SK-N-MC (cell line): ENCODE data around the gene KNCN.

Experiments
- DNase-seq: peaks from one replicate; pipeline ENCODE4 v3.0.0-alpha.2; 2011; ENCODE audit warnings: low read depth, low spot score
- H3K27ac ChIP-seq: fragments of 200-600 bp; sonication (generic); 2 replicates; pipeline ENCODE4 v1.5.1; 2016; ENCODE audit warnings: mixed run types
- H3K36me3 ChIP-seq: fragments of 200-600 bp; sonication (generic); 2 replicates; pipeline ENCODE4 v1.6.1; 2017; ENCODE audit warnings: antibody characterized with exemption, low read length, mixed read lengths; ENCODE audit not compliant: insufficient read depth
- H3K4me3 ChIP-seq: fragments of 200-600 bp; sonication (generic); 2 replicates; pipeline ENCODE4 v1.5.1; 2016
- H3K9ac ChIP-seq: fragments of 200-600 bp; sonication (generic); 2 replicates; pipeline ENCODE4 v1.8.0; 2017; ENCODE audit warnings: mixed run types, mixed read lengths; ENCODE audit not compliant: insufficient read length
- H3K9me3 ChIP-seq: fragments of 200-600 bp; sonication (generic); 2 replicates; pipeline ENCODE4 v1.6.1; 2017; ENCODE audit warnings: low read depth, mild to moderate bottlenecking, antibody characterized with exemption, low read length, moderate library complexity, mixed read lengths
- EZH2 ChIP-seq: fragments of 200-600 bp; sonication (generic); IDR thresholded peaks from one replicate; pipeline ENCODE4 v1.6.1; 2017; ENCODE audit warnings: antibody characterized with exemption
- FOXP2 ChIP-seq: optimal IDR thresholded peaks from 2 replicates; pipeline ENCODE3; 2011; ENCODE audit warnings: mild to moderate bottlenecking, moderate library complexity; ENCODE audit not compliant: insufficient read depth; ENCODE audit errors: extremely low read length, control extremely low read depth
- POLR2AphosphoS5 ChIP-seq: IDR thresholded peaks from 2 replicates; pipeline ENCODE4 v1.6.1; 2012; ENCODE audit warnings: mild to moderate bottlenecking, low read depth, low read length, borderline replicate concordance

The KNCN gene

DNA sequence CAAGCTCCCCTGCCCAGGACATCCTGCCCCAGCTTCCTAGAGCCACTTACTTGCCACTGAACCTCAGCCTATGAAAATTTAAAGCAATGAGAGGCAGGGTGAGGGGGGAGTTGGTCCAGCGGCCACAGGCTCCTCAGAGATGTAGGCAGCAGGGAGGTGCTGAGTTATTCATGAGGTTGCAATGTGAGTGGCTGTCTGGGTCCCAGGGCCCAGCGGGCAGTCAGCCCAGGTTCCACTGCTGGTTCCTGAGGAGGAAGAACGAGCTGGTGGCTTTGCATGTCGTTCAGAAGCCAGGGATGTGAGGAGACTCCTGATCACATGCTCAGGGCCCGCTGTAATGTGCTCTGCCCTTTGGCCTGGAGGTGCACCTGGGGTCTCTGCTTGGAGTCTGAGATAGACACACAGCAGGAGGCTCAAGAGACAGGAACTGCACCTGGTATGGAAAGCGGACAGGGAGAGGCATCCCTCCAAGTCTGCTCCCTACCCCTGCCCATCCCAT is at the start of gene KNCN:
TSS of gene KNCN (minus strand) at position 51 of the 499 bp plus-strand sequence. CDS start 432 bp downstream, outside the sequence.
- no peak within 1 kb of the TSS for H3K9ac ChIP-seq
- no peak for TF ChIP-seq FOXP2
- DNase-seq = no peak

DNA sequence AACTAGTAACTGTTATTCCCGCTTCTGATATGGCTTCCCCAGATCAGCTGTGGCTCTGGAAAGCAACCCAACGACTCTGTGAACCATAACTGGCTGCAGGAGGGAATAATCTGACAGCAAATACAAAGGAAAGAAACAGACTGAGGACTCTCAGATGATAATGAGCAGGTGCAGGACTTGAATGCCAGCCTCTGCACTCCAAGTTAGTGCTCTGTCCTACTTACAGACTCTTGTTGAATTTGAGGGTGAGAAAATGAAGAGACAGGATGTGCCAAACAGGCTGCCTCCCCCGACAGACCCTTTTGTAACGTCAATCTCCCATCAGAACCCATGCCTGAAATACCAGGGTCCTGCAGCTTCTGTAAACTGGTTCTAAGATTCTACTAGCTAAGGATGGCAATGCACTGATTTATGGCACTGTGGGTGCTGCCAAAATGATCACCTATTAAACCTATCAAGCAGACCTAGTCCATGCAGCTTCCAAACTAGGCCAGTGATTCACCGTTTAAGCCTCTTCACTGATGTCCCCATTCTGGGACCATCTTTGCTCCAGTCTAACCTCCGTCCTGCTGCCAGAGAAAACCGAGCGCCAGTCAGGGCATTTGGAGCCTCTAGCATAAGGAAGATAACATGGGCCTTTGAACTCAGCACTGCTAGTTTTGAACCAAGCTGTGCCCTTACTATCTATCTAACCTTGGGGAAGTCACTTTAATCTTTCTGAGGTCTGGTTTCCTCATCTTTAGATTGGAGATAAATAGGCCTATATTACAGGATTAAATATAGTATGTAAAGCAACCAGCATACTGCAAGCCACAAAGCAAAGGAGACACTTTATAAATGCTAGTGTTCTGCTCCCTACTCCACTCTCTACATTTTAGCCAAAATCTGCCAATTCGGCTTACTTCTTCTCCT is 47.9 kb upstream of the KNCN start:
- Histone ChIP-seq H3K27ac (no peak overlapping the region), H3K4me3 (no peak overlapping the region), H3K36me3 (no peaks in the 10 kb centered on the region), H3K9ac (no peak overlapping the region), H3K9me3 (no peaks in the 10 kb centered on the region)
- no peak for DNase-seq
- TF ChIP-seq FOXP2 (no peak), POLR2AphosphoS5 (no peak), EZH2 (no peak)

More for the DNA sequence above, at the start of gene KNCN:
- Histone ChIP-seq H3K4me3 (no peak within 1 kb of the TSS), H3K9me3 (no peaks in the 10 kb centered on the region), H3K27ac (no peak within 1 kb of the TSS), H3K36me3 (no peaks in the 10 kb centered on the region)

DNA sequence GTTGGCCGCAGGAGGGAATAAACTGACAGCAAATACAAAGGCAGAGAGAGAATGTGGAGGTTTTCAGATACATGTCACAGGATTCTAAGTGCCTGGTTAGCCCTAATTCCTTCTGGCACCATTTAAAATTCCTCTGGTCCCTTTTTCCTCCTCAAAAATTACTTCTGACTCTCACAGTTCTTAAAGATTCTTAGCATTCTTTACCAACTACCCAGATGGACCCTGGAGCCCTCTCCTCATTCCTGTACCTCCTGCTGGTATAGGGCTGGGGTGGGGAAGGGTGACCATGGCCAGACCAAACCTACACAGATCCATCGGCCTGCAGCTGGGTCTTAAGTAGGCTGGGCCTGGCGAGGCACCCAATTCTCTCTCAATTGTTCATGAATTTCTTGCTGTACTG is 45.4 kb upstream of the KNCN start:
- Histone ChIP-seq H3K27ac (no peak overlapping the region), H3K9me3 (no peaks in the 10 kb centered on the region), H3K4me3 (no peak overlapping the region), H3K9ac (no peak overlapping the region), H3K36me3 (no peaks in the 10 kb centered on the region; the same call in 1 of the 2 replicates)
- TF ChIP-seq FOXP2 (no peak), POLR2AphosphoS5 (no peak), EZH2 (no peak)
- DNase-seq = no peak

- Histone ChIP-seq H3K36me3 (peaks cover 6% of the 10 kb centered on the region; the same call in 1 of the 2 replicates), H3K27ac (no peak overlapping the region), H3K9me3 (no peaks in the 10 kb centered on the region), H3K4me3 (no peak overlapping the region), H3K9ac (no peak overlapping the region)
- no peak for DNase-seq
- TF ChIP-seq FOXP2 (no peak), EZH2 (no peak), POLR2AphosphoS5 (no peak)
These were observed 44.6 kb upstream of the KNCN start for GRCh38 chr1:46596036-46596435.

GRCh38 chr1:46595127-46595526 is 43.7 kb upstream of the KNCN start:
- Histone ChIP-seq H3K9ac (no peak overlapping the region), H3K4me3 (no peak overlapping the region), H3K36me3 (peaks cover 7% of the 10 kb centered on the region; the same call in 1 of the 2 replicates), H3K27ac (no peak overlapping the region), H3K9me3 (no peaks in the 10 kb centered on the region)
- TF ChIP-seq FOXP2 (no peak), EZH2 (no peak), POLR2AphosphoS5 (no peak)
- DNase-seq = no peak

DNA sequence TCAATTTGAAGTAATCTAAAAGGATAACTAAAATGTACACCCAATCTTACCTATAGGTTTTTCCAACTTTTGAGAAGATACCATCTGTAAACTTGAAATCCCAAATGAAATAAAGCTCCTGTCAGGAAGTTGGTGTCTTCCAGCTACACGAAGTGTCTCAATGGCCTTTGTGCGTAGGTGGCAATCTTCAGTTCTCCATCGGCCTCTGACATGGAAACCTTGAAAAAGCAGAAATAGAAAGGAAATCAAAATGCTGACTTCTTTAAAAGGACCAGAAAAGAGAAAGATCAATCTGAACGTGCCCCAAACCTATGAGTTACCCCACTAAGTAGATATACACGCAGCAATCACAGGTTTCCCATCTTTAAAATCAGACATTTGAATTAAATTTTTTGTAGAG is 42.6 kb upstream of the KNCN start:
- no peak for DNase-seq
- no peak overlapping the region for H3K4me3 ChIP-seq
- no peak overlapping the region for H3K9ac ChIP-seq
- TF ChIP-seq EZH2 (no peak), POLR2AphosphoS5 (no peak), FOXP2 (no peak)
- no peak overlapping the region for H3K27ac ChIP-seq
- H3K9me3 ChIP-seq = no peaks in the 10 kb centered on the region
- peaks cover 7% of the 10 kb centered on the region; the same call in 1 of the 2 replicates for H3K36me3 ChIP-seq

GRCh38 chr1:46592823-46593222 is 41.4 kb upstream of the KNCN start:
- TF ChIP-seq POLR2AphosphoS5 = no peak
- no peak for TF ChIP-seq FOXP2
- no peak for TF ChIP-seq EZH2
- H3K36me3 ChIP-seq = peaks cover 7% of the 10 kb centered on the region; the same call in 1 of the 2 replicates
- H3K4me3 ChIP-seq = no peak overlapping the region
- H3K9ac ChIP-seq = no peak overlapping the region
- H3K9me3 ChIP-seq = no peaks in the 10 kb centered on the region
- no peak for DNase-seq
- H3K27ac ChIP-seq = no peak overlapping the region

DNA sequence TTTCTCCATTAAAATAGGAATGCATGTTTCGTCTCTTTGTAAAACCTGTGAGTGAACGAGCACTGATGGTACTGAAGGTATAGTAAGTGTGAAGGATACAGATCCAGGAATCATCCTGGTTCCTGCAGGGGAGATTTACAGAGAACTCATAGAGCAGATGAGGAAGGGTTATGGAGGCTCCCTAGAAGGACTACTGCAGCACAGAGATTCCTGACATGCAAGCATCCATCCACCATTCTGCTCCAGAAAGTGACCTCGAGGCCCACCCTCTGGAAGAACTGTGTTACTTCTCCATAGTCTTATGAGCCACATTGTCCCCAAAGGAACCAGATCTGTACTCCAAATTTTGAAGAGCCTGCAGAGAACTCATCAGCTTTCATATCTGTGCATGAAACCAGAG is 38.1 kb upstream of the KNCN start:
- H3K4me3 ChIP-seq = no peak overlapping the region
- H3K27ac ChIP-seq = no peak overlapping the region
- no peak overlapping the region for H3K9ac ChIP-seq
- no peak for TF ChIP-seq POLR2AphosphoS5
- TF ChIP-seq FOXP2 = no peak
- no peak for TF ChIP-seq EZH2
- DNase-seq = no peak
- peaks cover 7% of the 10 kb centered on the region; the same call in 1 of the 2 replicates for H3K36me3 ChIP-seq
- H3K9me3 ChIP-seq = no peaks in the 10 kb centered on the region

- no peak overlapping the region for H3K9ac ChIP-seq
- peaks cover 7% of the 10 kb centered on the region; the same call in 1 of the 2 replicates for H3K36me3 ChIP-seq
- TF ChIP-seq EZH2 = no peak
- TF ChIP-seq POLR2AphosphoS5 = no peak
- no peak for TF ChIP-seq FOXP2
- no peak for DNase-seq
- H3K4me3 ChIP-seq = no peak overlapping the region
- H3K27ac ChIP-seq = no peak overlapping the region
- no peaks in the 10 kb centered on the region for H3K9me3 ChIP-seq
These were observed 35.6 kb upstream of the KNCN start for GRCh38 chr1:46587069-46587468.
